T-helper 2 cell treated with Interferon-gamma antibody and Interleukin-4, amounts not matched to agents 5 μg/mL and 100 μg/mL, for 36 hours (primary cell): ENCODE results near the gene VPS35L.

Source experiments
- DNase-seq: peaks from one replicate; pipeline ENCODE4 v3.0.0; 2021; ENCODE audit warnings: low spot score
- H3K27ac Mint-ChIP-seq: one replicate; pipeline ENCODE4 v1.8.0; 2021; ENCODE audit warnings: mild to moderate bottlenecking, mixed read lengths
- H3K27me3 Mint-ChIP-seq: one replicate; pipeline ENCODE4 v1.8.0; 2021; ENCODE audit warnings: low read depth, mixed read lengths
- H3K36me3 Mint-ChIP-seq: one replicate; pipeline ENCODE4 v1.8.0; 2021; ENCODE audit warnings: low read depth, mixed read lengths
- H3K4me1 Mint-ChIP-seq: one replicate; pipeline ENCODE4 v1.8.0; 2021; ENCODE audit warnings: low read depth, mixed read lengths
- H3K4me3 Mint-ChIP-seq: one replicate; pipeline ENCODE4 v1.8.0; 2022; ENCODE audit warnings: mild to moderate bottlenecking, moderate library complexity, mixed read lengths
- H3K9me3 Mint-ChIP-seq: one replicate; pipeline ENCODE4 v1.8.0; 2021; ENCODE audit warnings: mixed read lengths

Gene VPS35L

DNA sequence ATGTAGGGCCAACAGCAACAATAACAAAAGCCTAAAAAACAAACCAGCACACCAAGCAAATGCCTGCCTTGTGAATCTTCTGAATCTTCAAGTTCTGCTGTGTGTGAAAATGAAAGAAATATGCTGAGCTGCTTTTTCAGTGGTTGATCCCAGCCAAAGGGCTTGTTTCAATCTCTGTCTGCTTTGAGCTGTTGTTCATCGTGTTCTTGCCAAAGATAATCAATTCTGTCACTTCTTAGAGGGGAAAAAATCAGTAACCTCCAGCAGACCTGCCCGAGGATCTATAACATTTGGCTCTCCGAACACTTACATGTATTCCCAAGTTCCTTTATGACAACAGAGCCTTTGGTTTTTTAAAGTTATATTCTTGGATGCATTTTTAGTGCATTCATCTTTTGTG lies 65.9 kb downstream of the VPS35L start:
- no peaks in the 10 kb centered on the region for H3K27me3 Mint-ChIP-seq
- no peaks in the 10 kb centered on the region for H3K9me3 Mint-ChIP-seq
- H3K4me3 Mint-ChIP-seq: no peak overlapping the region
- H3K36me3 Mint-ChIP-seq: peaks cover 1% of the 10 kb centered on the region
- no peak overlapping the region for H3K27ac Mint-ChIP-seq
- no peaks in the 10 kb centered on the region for H3K4me1 Mint-ChIP-seq
- no peak for DNase-seq

DNA sequence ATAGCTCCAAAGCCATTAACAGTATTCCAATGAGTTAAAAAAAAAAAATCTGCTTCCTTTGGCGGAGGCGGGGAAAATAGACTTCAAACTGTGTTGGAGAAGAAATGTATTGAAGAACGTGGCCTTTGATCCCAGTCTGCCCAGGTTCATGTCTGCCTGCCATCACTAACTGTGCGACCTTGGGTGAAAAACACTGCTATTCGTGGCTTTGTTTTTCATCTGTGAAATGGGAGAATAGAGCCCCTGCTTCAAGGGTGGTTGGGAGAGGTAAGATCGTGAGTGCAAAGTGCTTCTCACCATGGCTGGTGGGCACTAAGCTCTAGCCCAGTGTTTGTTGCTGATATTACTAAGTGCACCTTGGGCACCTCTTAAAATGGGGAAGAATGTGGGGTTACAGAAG lies 69.5 kb downstream of the VPS35L start:
- no peak overlapping the region for H3K27ac Mint-ChIP-seq

DNA sequence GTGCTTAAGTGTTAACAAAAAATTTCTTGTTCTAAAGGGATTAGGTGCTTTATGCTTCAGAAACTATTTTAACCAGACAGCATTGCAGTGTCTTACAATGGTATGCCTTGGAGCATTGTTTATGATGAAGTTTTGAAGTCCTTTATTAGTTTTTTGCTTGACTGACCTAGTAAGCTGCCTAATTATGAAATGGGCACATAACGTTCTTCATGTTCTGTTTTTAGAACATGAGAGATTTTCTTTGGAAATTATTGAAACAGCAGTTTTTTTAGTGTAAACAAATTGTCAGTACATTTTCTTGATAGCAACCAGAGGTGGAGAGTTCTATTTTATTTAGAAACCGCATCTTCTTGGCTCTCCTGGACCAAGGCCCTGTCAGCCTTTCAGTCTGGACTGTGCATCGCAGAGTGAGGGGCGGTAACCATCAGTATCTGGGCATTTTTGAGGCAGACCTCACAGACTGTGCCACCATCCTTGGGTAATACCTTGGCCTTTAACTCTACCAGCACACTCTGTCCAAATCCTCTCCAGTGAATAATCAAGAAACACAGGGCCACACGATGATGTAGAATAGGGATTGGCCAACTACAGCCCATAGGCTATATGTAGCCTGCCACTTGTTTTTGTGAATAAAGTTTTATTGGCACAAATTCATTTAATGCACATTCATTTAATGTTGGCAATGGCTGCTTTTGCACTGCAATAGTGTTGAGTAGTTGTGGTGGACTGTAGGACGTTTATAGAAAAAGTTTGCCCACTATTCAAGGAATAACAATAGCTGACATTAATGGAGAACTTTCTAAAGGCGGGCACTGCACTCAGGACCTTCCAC lies 81.1 kb downstream of the VPS35L start:
- no peaks in the 10 kb centered on the region for H3K27me3 Mint-ChIP-seq
- H3K4me3 Mint-ChIP-seq: no peak overlapping the region
- peaks cover 26% of the 10 kb centered on the region for H3K36me3 Mint-ChIP-seq
- no peaks in the 10 kb centered on the region for H3K9me3 Mint-ChIP-seq
- H3K27ac Mint-ChIP-seq: no peak overlapping the region
- no peak for DNase-seq
- H3K4me1 Mint-ChIP-seq: peaks cover 11% of the 10 kb centered on the region

More for the DNA sequence above, 69.5 kb downstream of the VPS35L start:
- peaks cover 13% of the 10 kb centered on the region for H3K36me3 Mint-ChIP-seq
- no peak for DNase-seq
- H3K27me3 Mint-ChIP-seq: no peaks in the 10 kb centered on the region
- no peaks in the 10 kb centered on the region for H3K4me1 Mint-ChIP-seq
- H3K4me3 Mint-ChIP-seq: no peak overlapping the region
- H3K9me3 Mint-ChIP-seq: no peaks in the 10 kb centered on the region

DNA sequence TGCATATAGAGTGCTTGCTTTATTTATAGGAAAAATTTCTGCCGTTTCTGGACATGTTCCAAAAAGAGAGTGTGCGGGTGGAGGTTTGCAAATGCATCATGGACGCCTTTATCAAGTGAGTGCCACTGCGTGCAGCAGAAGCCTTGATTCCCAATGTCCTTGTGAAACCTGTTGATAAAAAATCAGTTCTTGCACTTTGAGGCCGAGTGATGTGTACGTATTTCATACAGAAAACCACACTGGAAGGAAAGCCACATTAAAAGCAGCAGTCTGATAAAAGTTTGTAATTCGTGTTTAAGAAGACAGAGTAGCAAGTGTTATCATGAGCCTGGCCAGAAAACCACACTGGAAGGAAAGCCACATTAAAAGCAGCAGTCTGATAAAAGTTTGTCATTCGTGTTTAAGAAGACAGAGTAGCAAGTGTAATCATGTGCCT lies 84.5 kb downstream of the VPS35L start:
- H3K27ac Mint-ChIP-seq: peak overlapping the region; percentile 17
- no peak for DNase-seq
- no peaks in the 10 kb centered on the region for H3K9me3 Mint-ChIP-seq
- H3K27me3 Mint-ChIP-seq: no peaks in the 10 kb centered on the region
- peaks cover 11% of the 10 kb centered on the region for H3K4me1 Mint-ChIP-seq
- H3K4me3 Mint-ChIP-seq: no peak overlapping the region
- peaks cover 27% of the 10 kb centered on the region for H3K36me3 Mint-ChIP-seq

DNA sequence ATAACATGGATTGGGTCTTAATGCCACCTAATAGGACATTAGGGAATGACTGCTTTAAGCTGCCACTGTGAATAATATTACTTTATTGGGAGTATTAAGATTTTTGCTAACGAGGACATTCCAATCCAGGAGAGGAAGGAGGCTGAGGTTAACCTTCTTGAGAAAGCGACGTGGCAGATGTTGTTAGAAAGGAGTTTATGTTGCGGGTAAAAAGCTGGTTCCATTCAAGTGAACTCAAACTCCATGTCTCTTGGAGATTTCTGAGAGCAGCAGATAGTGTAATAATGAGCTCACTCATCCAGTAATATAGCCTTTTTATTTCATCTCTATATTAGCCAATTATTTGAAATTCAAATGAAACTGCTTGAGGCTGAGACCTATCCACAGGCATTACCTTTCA lies 87.0 kb downstream of the VPS35L start:
- Mint-ChIP-seq H3K27ac (no peak overlapping the region), H3K27me3 (no peaks in the 10 kb centered on the region), H3K9me3 (no peaks in the 10 kb centered on the region), H3K36me3 (peaks cover 24% of the 10 kb centered on the region), H3K4me3 (no peak overlapping the region), H3K4me1 (peaks cover 11% of the 10 kb centered on the region)
- DNase-seq: no peak

DNA sequence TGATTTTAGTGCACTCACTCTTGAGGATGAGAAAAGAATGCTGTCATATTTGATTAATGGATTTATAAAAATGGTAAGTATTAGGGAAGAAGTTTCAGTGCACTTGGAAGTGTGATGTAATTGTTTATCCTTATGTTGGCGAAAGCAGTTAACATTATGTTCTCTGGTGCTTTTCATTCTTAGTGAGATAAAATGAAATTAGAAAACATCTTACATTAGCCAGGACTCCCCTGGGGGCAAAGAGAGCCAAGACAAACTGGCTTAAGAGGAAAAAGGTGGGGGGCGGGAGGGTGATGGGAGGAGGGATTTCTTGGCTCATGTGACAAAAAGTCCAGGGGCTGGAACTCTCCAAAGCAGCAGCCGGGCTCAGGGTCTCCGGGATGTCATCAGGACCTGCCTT lies 89.4 kb downstream of the VPS35L start:
- no peaks in the 10 kb centered on the region for H3K27me3 Mint-ChIP-seq
- no peaks in the 10 kb centered on the region for H3K9me3 Mint-ChIP-seq
- peaks cover 9% of the 10 kb centered on the region for H3K4me1 Mint-ChIP-seq
- no peak overlapping the region for H3K27ac Mint-ChIP-seq
- no peak overlapping the region for H3K4me3 Mint-ChIP-seq
- no peak for DNase-seq
- H3K36me3 Mint-ChIP-seq: peaks cover 16% of the 10 kb centered on the region

DNA sequence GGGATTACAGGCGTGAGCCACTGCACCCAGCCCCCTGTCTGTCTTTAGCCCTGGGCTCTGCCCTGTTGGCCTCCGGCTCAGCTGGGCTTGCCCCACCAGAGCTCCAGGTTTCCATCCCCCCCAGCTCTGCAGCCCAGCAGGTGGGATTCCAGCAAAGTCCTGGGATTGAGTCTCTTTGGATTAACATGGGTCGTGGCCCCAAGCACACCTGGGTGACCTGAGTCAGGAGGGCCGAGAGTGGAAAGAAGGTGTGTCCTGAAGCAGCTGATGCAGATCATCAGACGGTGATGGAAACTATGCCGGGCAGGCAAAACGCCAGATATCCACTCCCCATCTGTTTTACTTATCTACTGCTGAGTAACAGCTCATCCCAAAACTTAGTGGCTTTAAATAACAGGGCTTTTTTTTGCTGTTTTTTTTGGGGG lies 90.1 kb downstream of the VPS35L start:
- H3K4me1 Mint-ChIP-seq: peaks cover 2% of the 10 kb centered on the region
- no peak for DNase-seq
- no peaks in the 10 kb centered on the region for H3K27me3 Mint-ChIP-seq
- H3K9me3 Mint-ChIP-seq: no peaks in the 10 kb centered on the region
- H3K27ac Mint-ChIP-seq: no peak overlapping the region
- H3K36me3 Mint-ChIP-seq: peaks cover 12% of the 10 kb centered on the region
- no peak overlapping the region for H3K4me3 Mint-ChIP-seq

DNA sequence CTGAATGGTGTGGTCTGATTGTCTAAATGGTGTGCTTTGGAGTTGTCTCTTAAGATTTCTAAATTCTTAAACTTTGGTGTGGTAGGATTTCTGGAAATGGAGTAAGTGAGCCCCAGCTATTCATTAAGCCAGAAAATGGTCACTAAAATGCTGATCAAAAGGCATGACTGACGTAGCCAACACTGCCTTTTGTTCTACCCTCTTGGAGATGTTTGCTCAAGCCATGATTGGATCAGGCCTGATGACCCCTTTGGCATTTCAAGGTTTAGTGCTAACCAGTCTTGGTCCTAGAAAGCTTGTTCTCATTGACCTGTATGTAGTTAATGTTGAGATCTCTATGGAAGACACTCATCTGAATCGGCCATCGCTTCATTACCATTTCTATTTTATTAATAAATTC lies 94.5 kb downstream of the VPS35L start:
- H3K27ac Mint-ChIP-seq: no peak overlapping the region
- no peaks in the 10 kb centered on the region for H3K9me3 Mint-ChIP-seq
- DNase-seq: no peak
- no peaks in the 10 kb centered on the region for H3K27me3 Mint-ChIP-seq
- peaks cover 20% of the 10 kb centered on the region for H3K36me3 Mint-ChIP-seq
- H3K4me3 Mint-ChIP-seq: no peak overlapping the region
- H3K4me1 Mint-ChIP-seq: no peaks in the 10 kb centered on the region

DNA sequence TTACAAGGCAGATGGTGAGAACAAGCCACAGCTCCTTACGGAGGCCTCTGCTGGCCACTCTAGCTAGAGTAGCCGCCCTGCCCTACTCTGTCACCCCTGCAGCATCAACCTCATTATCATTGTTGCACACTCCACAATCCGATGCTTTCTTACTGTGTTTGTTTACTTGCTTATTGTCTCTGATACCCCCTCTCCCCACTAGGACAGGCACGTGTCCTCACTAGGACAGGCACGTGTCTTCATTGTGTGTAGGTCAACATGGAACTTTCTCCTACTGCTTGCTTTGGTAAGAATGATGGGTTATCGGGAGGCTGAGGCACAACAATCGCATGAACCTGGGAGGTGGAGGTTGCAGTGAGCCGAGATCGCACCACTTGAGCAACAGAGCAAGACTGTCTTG lies 98.6 kb downstream of the VPS35L start:
- peaks cover 23% of the 10 kb centered on the region for H3K36me3 Mint-ChIP-seq
- no peak overlapping the region for H3K4me3 Mint-ChIP-seq
- H3K4me1 Mint-ChIP-seq: no peaks in the 10 kb centered on the region
- H3K27ac Mint-ChIP-seq: no peak overlapping the region
- no peaks in the 10 kb centered on the region for H3K27me3 Mint-ChIP-seq
- no peaks in the 10 kb centered on the region for H3K9me3 Mint-ChIP-seq
- DNase-seq: no peak

DNA sequence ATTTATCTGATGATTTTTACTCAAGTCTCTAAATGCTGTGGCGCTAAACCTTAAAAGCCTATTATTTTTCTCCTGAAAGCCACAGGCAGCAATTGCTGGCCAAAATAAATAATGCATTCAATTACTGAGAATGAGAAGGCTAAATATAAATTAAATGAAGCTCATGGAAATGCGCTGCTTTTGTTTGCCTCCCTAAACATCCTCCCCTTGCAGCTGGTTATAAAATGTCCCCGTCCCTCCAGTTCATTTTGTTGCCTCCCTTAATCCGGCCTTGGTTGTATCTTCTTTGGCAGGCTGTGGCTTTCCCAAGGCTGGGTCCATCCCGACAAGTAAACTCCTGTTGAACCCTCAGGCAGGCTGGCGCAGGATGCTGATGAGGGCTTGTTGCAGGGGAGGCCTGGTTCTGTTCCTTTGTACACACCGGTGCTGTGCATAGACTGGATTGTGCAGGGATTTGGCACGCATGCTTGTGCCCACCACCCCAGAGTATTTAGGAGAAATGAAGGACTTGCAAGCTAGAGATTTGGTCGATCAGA lies 99.8 kb downstream of the VPS35L start:
- Mint-ChIP-seq H3K36me3 (peaks cover 23% of the 10 kb centered on the region), H3K27ac (no peak overlapping the region), H3K9me3 (no peaks in the 10 kb centered on the region), H3K4me3 (no peak overlapping the region), H3K4me1 (no peaks in the 10 kb centered on the region), H3K27me3 (no peaks in the 10 kb centered on the region)
- no peak for DNase-seq

DNA sequence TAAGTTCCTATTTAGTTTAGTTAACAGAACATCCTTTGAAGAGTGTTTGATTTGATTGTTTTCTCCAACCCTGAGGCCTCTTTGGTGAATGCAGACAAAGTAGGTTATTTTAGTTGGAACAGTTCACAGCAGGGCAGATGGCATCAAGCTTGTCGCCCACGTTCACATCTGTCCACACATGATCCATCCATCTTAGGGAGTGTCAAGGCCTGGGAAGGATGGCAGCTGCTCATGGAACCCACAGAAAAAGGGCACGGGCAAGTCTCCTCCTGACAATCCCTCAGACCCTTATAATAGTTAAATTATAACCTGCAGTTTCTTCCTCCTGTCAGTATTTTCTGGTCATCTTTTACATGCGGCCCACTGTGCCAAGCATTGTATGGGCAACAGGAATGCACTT lies 102.3 kb downstream of the VPS35L start:
- no peak for DNase-seq
- Mint-ChIP-seq H3K36me3 (peaks cover 24% of the 10 kb centered on the region), H3K4me1 (no peaks in the 10 kb centered on the region), H3K27ac (no peak overlapping the region), H3K27me3 (no peaks in the 10 kb centered on the region), H3K9me3 (no peaks in the 10 kb centered on the region), H3K4me3 (no peak overlapping the region)

DNA sequence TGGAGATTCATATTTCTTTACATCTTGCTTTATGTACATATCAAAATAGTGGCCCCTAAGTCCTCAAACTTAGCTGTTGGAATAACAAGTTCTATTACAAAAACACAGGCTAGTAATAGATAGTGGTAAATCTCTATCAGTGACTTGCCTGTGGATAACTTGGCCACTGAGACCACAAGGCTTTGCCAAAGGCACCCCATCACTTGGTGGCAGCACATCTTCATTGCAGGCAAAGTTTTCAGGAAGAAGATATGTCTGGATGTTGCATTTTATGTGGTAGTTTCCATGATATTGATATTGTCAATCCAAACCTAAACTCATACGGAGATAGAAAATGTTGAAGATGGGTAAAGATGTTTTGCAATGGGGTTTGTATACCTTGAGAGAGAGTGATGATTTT lies 104.1 kb downstream of the VPS35L start:
- Mint-ChIP-seq H3K4me1 (no peaks in the 10 kb centered on the region), H3K4me3 (no peak overlapping the region), H3K27ac (no peak overlapping the region), H3K9me3 (no peaks in the 10 kb centered on the region), H3K27me3 (no peaks in the 10 kb centered on the region), H3K36me3 (peaks cover 20% of the 10 kb centered on the region)
- DNase-seq: no peak

DNA sequence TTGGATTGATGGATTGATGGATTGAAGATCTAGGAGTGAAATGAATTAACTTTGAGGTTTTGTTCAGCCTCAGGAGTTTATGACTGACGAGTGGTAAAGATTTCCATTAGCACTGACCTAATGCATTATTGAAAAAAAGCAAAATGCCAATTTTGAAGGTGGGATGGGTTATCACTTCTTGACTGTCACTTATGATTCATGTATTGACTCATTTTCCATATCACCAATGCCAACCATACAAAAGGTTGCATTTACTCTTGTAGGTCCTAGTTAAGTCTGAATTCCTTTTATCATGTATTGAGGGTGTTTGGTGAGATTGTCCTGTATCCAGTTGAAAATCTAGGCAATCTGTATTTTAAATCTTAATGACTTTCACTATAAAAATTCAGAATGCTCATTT lies 104.9 kb downstream of the VPS35L start:
- H3K9me3 Mint-ChIP-seq: peaks cover 3% of the 10 kb centered on the region
- H3K27me3 Mint-ChIP-seq: no peaks in the 10 kb centered on the region
- H3K4me1 Mint-ChIP-seq: no peaks in the 10 kb centered on the region
- no peak overlapping the region for H3K4me3 Mint-ChIP-seq
- no peak overlapping the region for H3K27ac Mint-ChIP-seq
- peaks cover 24% of the 10 kb centered on the region for H3K36me3 Mint-ChIP-seq
- no peak for DNase-seq

DNA sequence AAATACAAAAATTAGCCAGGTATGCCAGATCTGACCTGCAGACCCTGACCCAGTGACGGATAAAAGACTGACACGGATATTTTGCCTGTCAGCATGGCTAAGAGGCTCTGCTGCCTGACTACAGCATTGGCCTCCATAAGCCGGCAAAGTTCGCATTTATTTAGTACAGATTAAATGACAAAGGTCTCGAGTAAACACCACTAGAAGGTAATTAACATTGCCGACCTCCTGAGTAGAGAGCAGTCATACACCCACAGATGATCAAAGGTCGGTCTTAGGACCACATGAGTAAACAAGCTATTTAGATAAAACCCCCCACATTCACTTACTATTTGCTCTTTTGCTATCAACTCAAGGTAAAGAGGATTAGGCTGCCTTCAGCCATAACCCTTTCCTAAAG lies 106.8 kb downstream of the VPS35L start:
- Mint-ChIP-seq H3K9me3 (peaks cover 6% of the 10 kb centered on the region), H3K27me3 (no peaks in the 10 kb centered on the region), H3K4me1 (no peaks in the 10 kb centered on the region), H3K27ac (no peak overlapping the region), H3K4me3 (no peak overlapping the region), H3K36me3 (peaks cover 25% of the 10 kb centered on the region)
- no peak for DNase-seq

DNA sequence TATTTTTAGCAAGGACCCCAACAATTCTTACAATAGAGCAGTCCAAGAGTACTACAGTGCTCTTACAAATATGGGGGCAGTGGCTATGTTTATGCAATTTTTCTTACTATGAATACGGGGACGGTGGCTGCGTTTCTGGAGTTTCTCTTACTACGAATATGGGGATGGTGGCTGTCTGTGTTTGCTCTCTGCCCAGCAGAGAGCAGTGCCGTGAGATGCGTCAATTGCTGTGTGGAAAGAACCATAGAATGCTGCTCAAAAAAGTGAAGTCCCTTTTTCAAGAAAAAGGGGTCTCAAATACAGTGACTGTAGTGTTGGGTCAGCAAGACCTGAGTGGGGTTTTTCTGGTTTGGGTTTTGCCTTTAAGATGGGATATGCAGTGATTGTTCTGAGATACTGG lies 108.7 kb downstream of the VPS35L start:
- no peaks in the 10 kb centered on the region for H3K4me1 Mint-ChIP-seq
- DNase-seq: no peak
- H3K27ac Mint-ChIP-seq: no peak overlapping the region
- peaks cover 6% of the 10 kb centered on the region for H3K9me3 Mint-ChIP-seq
- no peaks in the 10 kb centered on the region for H3K27me3 Mint-ChIP-seq
- peaks cover 22% of the 10 kb centered on the region for H3K36me3 Mint-ChIP-seq
- H3K4me3 Mint-ChIP-seq: no peak overlapping the region
